8988T (cell line): ENCODE measurements around the gene ZMYND8.
"Not testable (repeated sequence)": the region's sequence is repeated elsewhere in the genome, so short reads cannot be mapped to it uniquely, and the experiment has no call there.

Source experiments
- DNase-seq: peaks from one replicate; pipeline ENCODE4 v3.0.0; 2011

The ZMYND8 gene

GRCh38 chr20:47309806-47310426 lies 46.6 kb downstream of the ZMYND8 start:
- DNase-seq: no peak

GRCh38 chr20:47309394-47309793 lies 47.1 kb downstream of the ZMYND8 start:
- DNase-seq: no peak

DNA sequence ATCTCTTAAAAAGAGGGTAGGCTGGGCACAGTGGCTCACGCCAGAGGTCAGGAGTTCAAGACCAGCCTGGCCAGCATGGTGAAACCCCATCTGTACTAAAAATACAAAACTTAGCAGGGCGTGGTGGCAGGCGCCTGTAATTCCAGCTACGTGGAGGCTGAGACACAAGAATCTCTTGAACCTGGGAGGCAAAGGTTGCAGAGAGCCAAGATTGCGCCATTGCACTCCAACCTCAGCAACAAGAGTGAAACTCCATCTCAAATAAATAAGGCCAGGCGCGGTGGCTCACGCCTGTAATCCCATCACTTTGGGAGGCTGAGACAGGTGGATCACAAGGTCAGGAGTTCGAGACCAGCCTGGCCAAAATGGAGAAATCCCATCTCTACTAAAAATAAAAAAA lies 48.9 kb downstream of the ZMYND8 start:
- DNase-seq: not testable (repeated sequence)

DNA sequence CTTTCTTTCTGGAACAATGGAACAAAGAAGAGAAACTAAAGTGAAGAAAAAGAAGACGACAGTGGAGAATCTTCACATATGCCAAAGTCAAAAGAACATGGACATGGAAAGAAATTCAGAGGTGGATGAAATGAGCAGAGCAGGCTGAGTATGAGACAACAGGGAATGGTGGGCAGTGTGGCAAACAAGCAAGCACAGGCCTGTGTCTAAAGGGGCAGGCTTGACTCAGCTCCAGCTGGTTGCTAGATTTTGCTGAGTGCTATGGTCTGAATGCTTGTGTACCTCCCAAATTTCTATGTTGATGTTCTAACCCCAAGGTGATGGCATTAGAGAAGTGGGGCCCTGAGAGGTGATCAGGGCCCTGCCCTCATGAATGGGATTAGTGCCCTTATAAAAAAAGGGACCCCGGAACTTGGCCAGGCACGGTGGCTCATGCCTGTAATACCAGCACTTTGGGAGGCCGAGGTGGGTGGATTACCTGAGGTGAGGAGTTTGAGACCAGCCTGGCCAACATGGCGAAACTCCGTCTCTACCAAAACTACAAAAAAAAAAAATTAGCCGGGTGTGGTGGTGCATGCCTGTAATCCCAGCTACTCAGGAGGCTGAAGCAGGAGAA lies 49.6 kb downstream of the ZMYND8 start:
- no peak for DNase-seq

DNA sequence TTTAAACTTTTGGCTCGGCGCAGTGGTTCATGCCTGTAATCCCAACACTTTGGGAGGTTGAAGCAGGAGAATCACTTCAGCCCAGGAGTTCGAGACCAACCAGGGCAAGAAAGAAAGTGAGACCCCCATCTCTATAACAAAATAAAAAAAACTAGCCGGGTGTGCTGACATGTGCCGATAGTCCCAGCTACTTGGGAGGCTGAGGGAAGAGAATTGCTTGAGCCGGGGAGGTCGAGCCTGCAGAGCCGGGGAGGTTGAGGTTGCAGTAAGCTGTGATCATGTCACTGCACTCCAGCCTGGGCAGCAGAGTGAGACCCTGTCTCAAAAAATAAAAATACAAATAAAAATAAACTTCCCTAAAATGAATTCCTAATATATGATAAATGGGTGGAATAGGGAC lies 50.4 kb downstream of the ZMYND8 start:
- no peak for DNase-seq

DNA sequence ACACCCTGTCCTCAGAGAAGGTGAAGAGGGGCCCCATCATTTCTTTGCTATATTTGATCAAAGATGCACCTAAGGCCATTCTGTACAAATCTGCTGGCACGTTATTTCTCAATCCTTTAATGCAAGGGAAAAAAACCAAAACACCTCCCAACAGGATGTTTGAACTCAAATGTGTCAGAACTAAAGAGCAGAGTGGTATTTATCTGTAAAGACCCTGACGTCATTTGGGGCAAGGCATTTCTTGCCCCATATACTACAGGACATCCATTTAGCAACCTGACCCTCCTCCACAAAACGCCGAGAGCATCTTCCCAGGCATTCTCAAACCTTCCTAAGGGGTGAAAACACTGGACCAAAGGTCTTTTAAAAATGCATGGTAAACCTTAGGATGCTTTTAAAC lies 50.8 kb downstream of the ZMYND8 start:
- DNase-seq: no peak

- no peak for DNase-seq
Measured at GRCh38 chr20:47304287-47304686, 52.2 kb downstream of the ZMYND8 start.

DNA sequence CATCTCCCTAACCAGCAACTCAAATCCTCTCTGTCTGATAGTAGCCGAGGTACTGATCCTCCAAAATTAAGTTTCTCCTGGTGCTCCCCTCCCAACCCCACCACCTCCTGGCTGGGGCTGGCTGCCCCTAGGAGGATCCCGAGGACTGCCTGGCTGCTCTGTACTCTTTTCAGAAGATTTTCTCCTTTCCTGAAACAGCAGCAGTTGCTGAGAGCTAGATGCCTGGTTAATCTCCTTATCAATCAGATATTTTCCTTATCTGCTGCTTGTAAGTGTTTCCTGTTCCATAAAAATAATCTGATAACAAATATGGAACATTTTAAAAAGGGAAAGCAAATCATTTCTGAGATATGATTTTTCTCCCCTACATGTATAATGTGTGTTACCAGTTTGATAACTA lies 52.8 kb downstream of the ZMYND8 start:
- DNase-seq: no peak

- DNase-seq: no peak
Measured at GRCh38 chr20:47300071-47300470, 56.4 kb downstream of the ZMYND8 start.

- no peak for DNase-seq
Measured at GRCh38 chr20:47298624-47299023, 57.9 kb downstream of the ZMYND8 start.

DNA sequence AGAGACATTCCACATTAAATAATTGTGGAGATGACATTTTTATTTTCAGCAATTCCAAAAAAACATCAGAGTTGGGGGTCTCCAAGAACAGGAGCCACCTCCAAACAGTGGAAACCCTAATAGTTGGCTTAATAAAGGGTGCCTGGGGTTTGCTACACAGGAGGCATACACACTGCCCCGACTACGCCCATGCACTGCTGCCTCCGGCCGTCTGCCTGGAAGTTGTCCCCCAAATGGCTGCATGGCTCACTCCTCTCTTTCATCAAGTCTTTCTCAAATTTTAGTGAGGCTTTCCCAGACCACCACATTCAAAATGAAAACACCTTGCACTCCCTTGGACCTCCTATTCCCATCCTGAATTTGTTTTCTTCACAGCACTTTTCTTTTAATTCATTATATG lies 58.8 kb downstream of the ZMYND8 start:
- no peak for DNase-seq

GRCh38 chr20:47296950-47297349 lies 59.5 kb downstream of the ZMYND8 start:
- DNase-seq: no peak

- DNase-seq: no peak
Measured at GRCh38 chr20:47295921-47296426, 60.5 kb downstream of the ZMYND8 start.

DNA sequence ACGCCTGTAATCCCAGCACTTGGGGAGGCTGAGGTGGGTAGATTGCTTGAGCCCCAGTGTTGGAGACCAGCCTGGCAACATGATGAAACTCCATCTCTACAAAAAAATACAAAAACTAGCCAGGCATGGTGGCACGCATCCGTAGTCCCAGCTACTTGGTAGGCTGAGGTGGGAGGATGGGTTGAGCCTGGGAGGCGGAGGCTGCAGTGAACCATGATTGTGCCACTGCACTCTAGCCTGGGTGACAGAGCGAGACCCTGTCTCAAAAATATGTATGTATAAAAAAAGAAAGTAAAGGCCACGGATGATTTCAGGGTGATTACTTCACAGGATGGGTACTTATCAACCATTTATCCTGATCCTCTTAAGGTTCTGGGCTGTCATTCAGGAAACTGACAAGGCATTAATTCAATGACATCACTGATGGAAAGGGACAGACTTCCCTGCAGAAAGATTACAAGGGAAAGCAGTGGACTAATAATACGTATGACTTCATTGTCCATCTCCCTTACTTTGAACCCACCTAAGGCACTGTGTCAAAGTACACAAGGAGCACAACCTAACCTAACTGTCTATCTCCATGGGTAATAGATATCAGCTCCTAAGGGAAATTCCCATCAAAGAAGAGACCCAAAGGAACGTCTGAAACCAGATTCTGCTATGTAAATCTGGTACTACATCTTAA lies 61.2 kb downstream of the ZMYND8 start:
- DNase-seq: no peak

- DNase-seq: no peak
Measured at GRCh38 chr20:47293631-47294030, 62.9 kb downstream of the ZMYND8 start.

- DNase-seq: no peak
Measured at GRCh38 chr20:47292581-47292980, 63.9 kb downstream of the ZMYND8 start.

GRCh38 chr20:47290666-47291430 lies 65.7 kb downstream of the ZMYND8 start:
- DNase-seq: no peak

- DNase-seq: no peak
Measured at GRCh38 chr20:47290008-47290407, 66.5 kb downstream of the ZMYND8 start.

DNA sequence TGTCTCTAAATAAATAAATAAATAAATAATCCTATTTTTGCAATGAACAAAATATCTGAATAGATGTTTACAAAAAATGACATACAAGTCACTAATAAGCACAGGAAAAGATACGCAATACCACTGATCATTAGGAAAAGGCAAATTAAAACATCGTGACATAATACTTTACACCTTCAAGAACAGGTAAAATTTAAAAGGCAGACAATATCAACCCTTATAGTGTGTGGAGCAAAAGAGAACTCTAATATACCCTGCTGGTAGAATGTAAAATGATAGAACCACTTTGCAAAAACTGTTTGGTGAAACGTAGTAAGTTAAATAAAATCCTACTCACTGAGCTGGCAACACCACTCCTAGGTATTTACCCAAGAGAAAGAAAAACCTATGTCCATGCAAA lies 67.4 kb downstream of the ZMYND8 start:
- DNase-seq: no peak

DNA sequence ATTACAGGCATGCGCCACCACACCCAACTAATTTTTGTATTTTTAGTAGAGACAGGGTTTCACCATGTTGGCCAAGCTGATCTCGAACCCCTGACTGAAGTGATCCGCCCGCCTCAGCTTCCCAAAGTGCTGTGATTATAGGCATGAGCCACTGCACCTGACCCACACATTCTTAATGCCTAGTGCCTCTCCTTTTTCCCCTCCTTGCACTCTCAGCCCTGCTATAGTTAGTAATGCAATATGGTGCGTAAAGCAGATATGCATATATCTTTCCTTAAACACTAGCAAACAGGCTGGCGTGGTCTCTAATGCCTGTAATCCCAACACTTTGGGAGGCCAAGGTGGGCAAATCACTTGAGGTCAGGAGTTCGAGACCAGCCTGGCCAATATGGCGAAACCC lies 68.0 kb downstream of the ZMYND8 start:
- not testable (repeated sequence) for DNase-seq

- DNase-seq: no peak
Measured at GRCh38 chr20:47287609-47288144, 68.8 kb downstream of the ZMYND8 start.

- no peak for DNase-seq
Measured at GRCh38 chr20:47286681-47287080, 69.8 kb downstream of the ZMYND8 start.

GRCh38 chr20:47285189-47285588 lies 71.3 kb downstream of the ZMYND8 start:
- no peak for DNase-seq
